Measurements from ENCODE around the gene CARD11. TPM values are rescaled to one million over a fixed set of nuclear protein-coding genes. Genes with fewer than 3 reads are reported as not detected.
A peak's percentile ranks its signal among the peaks of the same experiment; 100 is the strongest.

CARD11 gene
- total and polyA plus RNA-seq, 2 of the 13 experiments (the other 11 are each of a cell fraction or from before 2014, with no cell fraction given), result 0.04 TPM; not detected in 1

- no peak for TF ChIP-seq THAP9 (CRISPR knock-in tag; IDR thresholded peaks at IDR 0.05; ENCODE audit: borderline replicate concordance)
- no peak for TF ChIP-seq ATF7 (IDR thresholded peaks at IDR 0.05)
- no peak for TF ChIP-seq ATF7 (CRISPR knock-in tag; IDR thresholded peaks at IDR 0.05)
- no peak for TF ChIP-seq SNRNP70 (IDR thresholded peaks at IDR 0.05; ENCODE audit: low read depth, low read length)
- TF ChIP-seq NCOR1 (IDR thresholded peaks at IDR 0.05; ENCODE audit: borderline replicate concordance, low read length), result no peak
These were observed 120.8 kb downstream of the CARD11 start (continued) for GRCh38 chr7:2922866-2923265.

- H3K9ac ChIP-seq (ENCODE audit: insufficient read depth, low read depth, low read length), result no peak overlapping the region
These were observed 121.3 kb downstream of the CARD11 start for GRCh38 chr7:2922348-2922691.

More at GRCh38 chr7:2922348-2922691, 121.3 kb downstream of the CARD11 start:
- WGBS (ENCODE audit: low lambda C conversion rate), result 5% methylated on average over 4 of the region's 19 CpGs
- ChIA-PET CTCF (ENCODE audit: low intra/inter-chr PET ratio, low total read pairs) (no interaction called here), POLR2A (no interaction called here)
- intact Hi-C loops (cut with micrococcal nuclease; ENCODE audit: unreplicated experiment), result no loop called here
- peaks cover 3 to 60% of the 10 kb centered on the region in 2 experiments; a peak in 3 of 5 replicates for H3K27me3 ChIP-seq (ENCODE audit: control insufficient read depth in 1 of 2, insufficient read depth in 2 of 2, low read length in 2 of 2)
- ATAC-seq, result peak; percentile 31
- BruUV-seq (replicated peaks), result no TSS peak
- H3K27ac ChIP-seq (ENCODE audit: extremely low read length, insufficient read depth, low read length), result no peak overlapping the region
- H4K20me1 ChIP-seq (ENCODE audit: insufficient read depth, low read length), result no peaks in the 10 kb centered on the region
- H3K36me3 ChIP-seq (replicated peaks in 1 of 2; ENCODE audit: control insufficient read depth in 1 of 2, insufficient read depth in 2 of 2, low read length in 2 of 2), result no peaks in the 10 kb centered on the region
- no peaks in the 10 kb centered on the region for H3K9me3 ChIP-seq (ENCODE audit: low read length)
- H2AFZ ChIP-seq (ENCODE audit: low read length), result no peak overlapping the region
- TF ChIP-seq SIN3A (IDR thresholded peaks at IDR 0.05; ENCODE audit: borderline replicate concordance, low read depth, low read length), result no peak
- TF ChIP-seq ZBTB1 (CRISPR knock-in tag; IDR thresholded peaks at IDR 0.05; ENCODE audit: borderline replicate concordance), result no peak
- no peak for TF ChIP-seq TIGD3 (CRISPR knock-in tag; IDR thresholded peaks at IDR 0.05; ENCODE audit: borderline replicate concordance)
- TF ChIP-seq ZNF558 (CRISPR knock-in tag; IDR thresholded peaks at IDR 0.05; ENCODE audit: borderline replicate concordance), result no peak
- no peak for TF ChIP-seq GPN1 (CRISPR knock-in tag; IDR thresholded peaks at IDR 0.05; ENCODE audit: borderline replicate concordance)
- no peak for TF ChIP-seq ZNF746 (CRISPR knock-in tag; IDR thresholded peaks at IDR 0.05)
- no peak for TF ChIP-seq ZNF614 (CRISPR knock-in tag; IDR thresholded peaks at IDR 0.05; ENCODE audit: borderline replicate concordance)
- H3K4me1 ChIP-seq (ENCODE audit: insufficient read depth, low read length), result peaks cover 7% of the 10 kb centered on the region; the same call in 1 of the 2 replicates
- DNase-seq (ENCODE audit: low spot score), result no peak
- in situ Hi-C loops (cut with HindIII; ENCODE audit: extremely low pct_ligation_motif_present, low pct_unique_long_range_greater_than_20kb), result no loop called here
- no peaks in the 10 kb centered on the region for H3K79me2 ChIP-seq (ENCODE audit: insufficient read depth, low read length)
- FAIRE-seq, result no peak
- H3K4me2 ChIP-seq (ENCODE audit: low read depth, low read length), result no peak overlapping the region
- no peak overlapping the region; a peak in 1 of 6 replicates for H3K4me3 ChIP-seq (replicated peaks in 1 of 3; ENCODE audit: insufficient read depth in 1 of 3, low read depth in 2 of 3, low read length in 3 of 3)
